ENCODE results near the gene NABP2. TPM values are rescaled to one million over a fixed set of nuclear protein-coding genes. Genes with fewer than 3 reads are reported as not detected.

NABP2 gene
- polyA plus RNA-seq, 1 donor from 2014 or later: 54.3 TPM

DNA sequence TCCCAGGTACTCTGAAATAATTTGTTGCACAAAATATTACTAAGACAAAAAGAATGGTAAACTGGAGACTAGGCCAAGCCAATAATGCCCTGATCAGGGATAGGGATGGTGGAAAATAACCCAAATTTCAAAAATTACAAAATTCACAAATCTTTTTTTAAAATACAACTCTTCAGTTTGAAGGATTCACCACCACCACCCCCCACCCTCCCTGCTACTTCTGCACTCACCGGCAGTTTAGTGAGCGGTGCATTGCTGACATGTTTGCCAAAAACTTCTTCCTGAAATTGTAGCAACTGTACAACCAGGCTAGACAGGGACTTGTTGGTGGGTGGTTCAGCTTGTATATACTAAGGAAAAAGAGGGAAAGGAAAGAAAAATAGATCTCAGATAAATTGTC, 37.2 kb upstream of the NABP2 start:
- Histone ChIP-seq H3K27ac (ENCODE audit: low read length) (no peak overlapping the region), H3F3A (ENCODE audit: insufficient read depth, low read length, poor library complexity, severe bottlenecking) (peaks cover 7% of the 10 kb centered on the region), H3K36me3 (ENCODE audit: insufficient read depth, low read length) (peaks cover 14% of the 10 kb centered on the region), H3K27me3 (ENCODE audit: insufficient read depth, low read depth, low read length) (no peaks in the 10 kb centered on the region), H2AFZ (ENCODE audit: low read depth, low read length) (no peak overlapping the region), H3K4me3 (ENCODE audit: low read length) (peak overlapping the region; percentile 97), H3K9me2 (ENCODE audit: insufficient read depth, low read length) (no peaks in the 10 kb centered on the region), H3K79me2 (replicated peaks; ENCODE audit: insufficient read depth, low read length) (peaks cover 35% of the 10 kb centered on the region), H4K20me1 (ENCODE audit: insufficient read depth) (no peaks in the 10 kb centered on the region), H3K9ac (ENCODE audit: low read length) (peak overlapping the region; percentile 99), H3K9me3 (ENCODE audit: low read length) (no peaks in the 10 kb centered on the region), H3K4me2 (ENCODE audit: low read length) (peak overlapping the region; percentile 95)
- no peak for TF ChIP-seq RAD21 (conservative IDR thresholded peaks at IDR 0.05)
- no peak for TF ChIP-seq EP300 (conservative IDR thresholded peaks at IDR 0.05; ENCODE audit: poor library complexity, severe bottlenecking)
- no peak for TF ChIP-seq SMC3 (conservative IDR thresholded peaks at IDR 0.05; ENCODE audit: poor library complexity)
- TF ChIP-seq REST (IDR thresholded peaks at IDR 0.05; ENCODE audit: borderline replicate concordance): no peak
- TF ChIP-seq EZH2 (IDR thresholded peaks at IDR 0.05; ENCODE audit: borderline replicate concordance, insufficient read depth, low read length, poor library complexity, severe bottlenecking): no peak
- no peak for TF ChIP-seq TAF1 (IDR thresholded peaks at IDR 0.05; ENCODE audit: low read depth)
- no peak for TF ChIP-seq MXI1 (conservative IDR thresholded peaks at IDR 0.05; ENCODE audit: poor library complexity, severe bottlenecking)
- no peak for TF ChIP-seq POLR2AphosphoS5 (IDR thresholded peaks at IDR 0.05)
- TF ChIP-seq, protein P1, sequence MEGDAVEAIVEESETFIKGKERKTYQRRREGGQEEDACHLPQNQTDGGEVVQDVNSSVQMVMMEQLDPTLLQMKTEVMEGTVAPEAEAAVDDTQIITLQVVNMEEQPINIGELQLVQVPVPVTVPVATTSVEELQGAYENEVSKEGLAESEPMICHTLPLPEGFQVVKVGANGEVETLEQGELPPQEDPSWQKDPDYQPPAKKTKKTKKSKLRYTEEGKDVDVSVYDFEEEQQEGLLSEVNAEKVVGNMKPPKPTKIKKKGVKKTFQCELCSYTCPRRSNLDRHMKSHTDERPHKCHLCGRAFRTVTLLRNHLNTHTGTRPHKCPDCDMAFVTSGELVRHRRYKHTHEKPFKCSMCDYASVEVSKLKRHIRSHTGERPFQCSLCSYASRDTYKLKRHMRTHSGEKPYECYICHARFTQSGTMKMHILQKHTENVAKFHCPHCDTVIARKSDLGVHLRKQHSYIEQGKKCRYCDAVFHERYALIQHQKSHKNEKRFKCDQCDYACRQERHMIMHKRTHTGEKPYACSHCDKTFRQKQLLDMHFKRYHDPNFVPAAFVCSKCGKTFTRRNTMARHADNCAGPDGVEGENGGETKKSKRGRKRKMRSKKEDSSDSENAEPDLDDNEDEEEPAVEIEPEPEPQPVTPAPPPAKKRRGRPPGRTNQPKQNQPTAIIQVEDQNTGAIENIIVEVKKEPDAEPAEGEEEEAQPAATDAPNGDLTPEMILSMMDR (IDR thresholded peaks at IDR 0.05; ENCODE audit: poor library complexity, severe bottlenecking): no peak

GRCh38 chr12:56188131-56188777, 35.9 kb upstream of the NABP2 start:
- Histone ChIP-seq H3K36me3 (ENCODE audit: insufficient read depth, low read length) (peaks cover 14% of the 10 kb centered on the region), H2AFZ (ENCODE audit: low read depth, low read length) (peak overlapping the region; percentile 66), H3K4me3 (ENCODE audit: low read length) (peak overlapping the region; percentile 97), H3F3A (ENCODE audit: insufficient read depth, low read length, poor library complexity, severe bottlenecking) (peaks cover 7% of the 10 kb centered on the region), H4K20me1 (ENCODE audit: insufficient read depth) (no peaks in the 10 kb centered on the region), H3K9ac (ENCODE audit: low read length) (peak overlapping the region; percentile 99), H3K9me2 (ENCODE audit: insufficient read depth, low read length) (no peaks in the 10 kb centered on the region), H3K79me2 (replicated peaks; ENCODE audit: insufficient read depth, low read length) (peaks cover 35% of the 10 kb centered on the region), H3K9me3 (ENCODE audit: low read length) (no peaks in the 10 kb centered on the region), H3K4me2 (ENCODE audit: low read length) (peak overlapping the region; percentile 95), H3K27ac (ENCODE audit: low read length) (peak overlapping the region; percentile 97), H3K27me3 (ENCODE audit: insufficient read depth, low read depth, low read length) (no peaks in the 10 kb centered on the region)
- TF ChIP-seq TAF1 (IDR thresholded peaks at IDR 0.05; ENCODE audit: low read depth) (no peak), REST (IDR thresholded peaks at IDR 0.05; ENCODE audit: borderline replicate concordance) (no peak), EZH2 (IDR thresholded peaks at IDR 0.05; ENCODE audit: borderline replicate concordance, insufficient read depth, low read length, poor library complexity, severe bottlenecking) (no peak), MXI1 (conservative IDR thresholded peaks at IDR 0.05; ENCODE audit: poor library complexity, severe bottlenecking) (no peak), RAD21 (conservative IDR thresholded peaks at IDR 0.05) (no peak), EP300 (conservative IDR thresholded peaks at IDR 0.05; ENCODE audit: poor library complexity, severe bottlenecking) (no peak), POLR2AphosphoS5 (IDR thresholded peaks at IDR 0.05) (no peak), SMC3 (conservative IDR thresholded peaks at IDR 0.05; ENCODE audit: poor library complexity) (no peak)
- TF ChIP-seq, protein P1 (IDR thresholded peaks at IDR 0.05; ENCODE audit: poor library complexity, severe bottlenecking): no peak

Measured in neural cell (in vitro differentiated cells).